ENCODE data around the gene NCAM2. TPM values are rescaled to one million over a fixed set of nuclear protein-coding genes. Genes with fewer than 3 reads are reported as not detected.

Gene NCAM2
- total RNA-seq, 1 experiment from 2014 or later = 2.4 TPM

GRCh38 chr21:21301013-21301412 lies 302.8 kb downstream of the NCAM2 start:
- no peak overlapping the region for H3K9ac ChIP-seq (ENCODE audit: low read length)
- ChIA-PET CTCF (no interaction called here), POLR2A (ENCODE audit: unreplicated experiment) (no interaction called here)
- no peak overlapping the region for H2AFZ ChIP-seq (ENCODE audit: low read length)
- H3K27me3 ChIP-seq (ENCODE audit: low read length) = no peaks in the 10 kb centered on the region
- H3K79me2 ChIP-seq (ENCODE audit: low read length) = no peaks in the 10 kb centered on the region
- ATAC-seq (no peak), DNase-seq (no peak)
- H4K20me1 ChIP-seq (ENCODE audit: low read length) = no peaks in the 10 kb centered on the region
- H3K27ac ChIP-seq (ENCODE audit: low read length) = no peak overlapping the region
- no peaks in the 10 kb centered on the region for H3K4me1 ChIP-seq (ENCODE audit: insufficient read depth, low read length)
- no peaks in the 10 kb centered on the region for H3K36me3 ChIP-seq (ENCODE audit: low read depth, low read length)
- TF ChIP-seq EZH2 (IDR thresholded peaks at IDR 0.05; ENCODE audit: low read length, unreplicated experiment) = no peak
- TF ChIP-seq EZH2phosphoT487 (IDR thresholded peaks at IDR 0.05; ENCODE audit: borderline replicate concordance, low read length) = no peak
- TF ChIP-seq CTCF (conservative IDR thresholded peaks at IDR 0.05; ENCODE audit: low read depth, low read length) = no peak
- H3K9me2 ChIP-seq (replicated peaks; ENCODE audit: low read length) = no peaks in the 10 kb centered on the region
- no peak overlapping the region for H3K4me2 ChIP-seq (ENCODE audit: low read length)
- no peak overlapping the region for H3K4me3 ChIP-seq (ENCODE audit: low read length)
- H3F3A ChIP-seq (ENCODE audit: low read length, unreplicated experiment) = no peaks in the 10 kb centered on the region
- intact Hi-C loops (cut with micrococcal nuclease) = no loop called here
- no TSS peak for BruUV-seq (replicated peaks)
- H3K9me3 ChIP-seq (ENCODE audit: low read length) = peaks cover 6% of the 10 kb centered on the region; the same call in 1 of the 2 replicates

- Histone ChIP-seq H3K9me3 (ENCODE audit: low read length) (no peaks in the 10 kb centered on the region), H2AFZ (ENCODE audit: low read length) (no peak overlapping the region), H4K20me1 (ENCODE audit: low read length) (no peaks in the 10 kb centered on the region), H3K27me3 (ENCODE audit: low read length) (no peaks in the 10 kb centered on the region), H3F3A (ENCODE audit: low read length, unreplicated experiment) (no peaks in the 10 kb centered on the region), H3K79me2 (ENCODE audit: low read length) (no peaks in the 10 kb centered on the region), H3K4me2 (ENCODE audit: low read length) (no peak overlapping the region), H3K27ac (ENCODE audit: low read length) (no peak overlapping the region), H3K4me1 (ENCODE audit: insufficient read depth, low read length) (no peaks in the 10 kb centered on the region), H3K9me2 (replicated peaks; ENCODE audit: low read length) (no peaks in the 10 kb centered on the region), H3K9ac (ENCODE audit: low read length) (no peak overlapping the region), H3K36me3 (ENCODE audit: low read depth, low read length) (no peaks in the 10 kb centered on the region), H3K4me3 (ENCODE audit: low read length) (no peak overlapping the region)
- ChIA-PET POLR2A (ENCODE audit: unreplicated experiment) (no interaction called here), CTCF (no interaction called here)
- no peak for TF ChIP-seq EZH2 (IDR thresholded peaks at IDR 0.05; ENCODE audit: low read length, unreplicated experiment)
- TF ChIP-seq EZH2phosphoT487 (IDR thresholded peaks at IDR 0.05; ENCODE audit: borderline replicate concordance, low read length) = no peak
- no peak for TF ChIP-seq CTCF (conservative IDR thresholded peaks at IDR 0.05; ENCODE audit: low read depth, low read length)
- BruUV-seq (replicated peaks) = no TSS peak
- intact Hi-C loops (cut with micrococcal nuclease) = no loop called here
- DNase-seq = no peak
- no peak for ATAC-seq
These were observed 311.3 kb downstream of the NCAM2 start for GRCh38 chr21:21309510-21309909.

GRCh38 chr21:21324297-21324696 lies 326.1 kb downstream of the NCAM2 start:
- Histone ChIP-seq H3F3A (ENCODE audit: low read length, unreplicated experiment) (no peaks in the 10 kb centered on the region), H3K9me3 (ENCODE audit: low read length) (no peaks in the 10 kb centered on the region), H3K9me2 (replicated peaks; ENCODE audit: low read length) (no peaks in the 10 kb centered on the region), H3K4me2 (ENCODE audit: low read length) (no peak overlapping the region), H2AFZ (ENCODE audit: low read length) (no peak overlapping the region), H3K4me1 (ENCODE audit: insufficient read depth, low read length) (no peaks in the 10 kb centered on the region), H4K20me1 (ENCODE audit: low read length) (no peaks in the 10 kb centered on the region), H3K4me3 (ENCODE audit: low read length) (no peak overlapping the region), H3K79me2 (ENCODE audit: low read length) (no peaks in the 10 kb centered on the region), H3K9ac (ENCODE audit: low read length) (no peak overlapping the region), H3K27me3 (ENCODE audit: low read length) (no peaks in the 10 kb centered on the region), H3K36me3 (ENCODE audit: low read depth, low read length) (no peaks in the 10 kb centered on the region), H3K27ac (ENCODE audit: low read length) (no peak overlapping the region)
- ChIA-PET POLR2A (ENCODE audit: unreplicated experiment) (no interaction called here), CTCF (no interaction called here)
- DNase-seq (peak; percentile 9), ATAC-seq (no peak)
- intact Hi-C loops (cut with micrococcal nuclease) = no loop called here
- BruUV-seq (replicated peaks) = no TSS peak
- TF ChIP-seq EZH2 (IDR thresholded peaks at IDR 0.05; ENCODE audit: low read length, unreplicated experiment) (no peak), CTCF (conservative IDR thresholded peaks at IDR 0.05; ENCODE audit: low read depth, low read length) (peak; percentile 36; the same call in 1 of the 2 replicates)

Data from PC-3 (cell line).